ENCODE data around the gene CDH13. TPM values are rescaled to one million over a fixed set of nuclear protein-coding genes. Genes with fewer than 3 reads are reported as not detected.

The CDH13 gene
- polyA plus RNA-seq, 1 donor from 2014 or later, result 3.2 TPM

GRCh38 chr16:83730812-83731211 lies 1104.0 kb downstream of the CDH13 start:
- no peak overlapping the region for H3K4me2 ChIP-seq (ENCODE audit: low read length)
- no peaks in the 10 kb centered on the region for H3K9me3 ChIP-seq (ENCODE audit: low read length)
- no peak for TF ChIP-seq POLR2AphosphoS5 (IDR thresholded peaks at IDR 0.05)
- TF ChIP-seq TAF1 (IDR thresholded peaks at IDR 0.05; ENCODE audit: low read depth), result no peak
- TF ChIP-seq RAD21 (conservative IDR thresholded peaks at IDR 0.05), result no peak
- no peak for TF ChIP-seq MXI1 (conservative IDR thresholded peaks at IDR 0.05; ENCODE audit: poor library complexity, severe bottlenecking)
- no peak for TF ChIP-seq EP300 (conservative IDR thresholded peaks at IDR 0.05; ENCODE audit: poor library complexity, severe bottlenecking)
- no peak overlapping the region for H3K27ac ChIP-seq (ENCODE audit: low read length)
- no peaks in the 10 kb centered on the region for H3K27me3 ChIP-seq (ENCODE audit: insufficient read depth, low read depth, low read length)
- no peak overlapping the region for H3K4me3 ChIP-seq (ENCODE audit: low read length)
- no peaks in the 10 kb centered on the region for H3F3A ChIP-seq (ENCODE audit: insufficient read depth, low read length, poor library complexity, severe bottlenecking)
- H3K36me3 ChIP-seq (ENCODE audit: insufficient read depth, low read length), result no peaks in the 10 kb centered on the region
- H3K79me2 ChIP-seq (replicated peaks; ENCODE audit: insufficient read depth, low read length), result no peaks in the 10 kb centered on the region
- no peaks in the 10 kb centered on the region for H4K20me1 ChIP-seq (ENCODE audit: insufficient read depth)
- H3K9ac ChIP-seq (ENCODE audit: low read length), result no peak overlapping the region
- H3K9me2 ChIP-seq (ENCODE audit: insufficient read depth, low read length), result no peaks in the 10 kb centered on the region
- H2AFZ ChIP-seq (ENCODE audit: low read depth, low read length), result no peak overlapping the region

GRCh38 chr16:83732536-83732935 lies 1105.8 kb downstream of the CDH13 start:
- H3K9me3 ChIP-seq (ENCODE audit: low read length), result no peaks in the 10 kb centered on the region
- H3F3A ChIP-seq (ENCODE audit: insufficient read depth, low read length, poor library complexity, severe bottlenecking), result no peaks in the 10 kb centered on the region
- H3K4me3 ChIP-seq (ENCODE audit: low read length), result no peak overlapping the region
- H3K9me2 ChIP-seq (ENCODE audit: insufficient read depth, low read length), result no peaks in the 10 kb centered on the region
- no peaks in the 10 kb centered on the region for H3K27me3 ChIP-seq (ENCODE audit: insufficient read depth, low read depth, low read length)
- no peak overlapping the region for H3K27ac ChIP-seq (ENCODE audit: low read length)
- no peak overlapping the region for H3K4me2 ChIP-seq (ENCODE audit: low read length)
- no peaks in the 10 kb centered on the region for H3K79me2 ChIP-seq (replicated peaks; ENCODE audit: insufficient read depth, low read length)
- H3K9ac ChIP-seq (ENCODE audit: low read length), result no peak overlapping the region
- TF ChIP-seq TAF1 (IDR thresholded peaks at IDR 0.05; ENCODE audit: low read depth) (no peak), POLR2AphosphoS5 (IDR thresholded peaks at IDR 0.05) (no peak), EZH2 (IDR thresholded peaks at IDR 0.05; ENCODE audit: borderline replicate concordance, insufficient read depth, low read length, poor library complexity, severe bottlenecking) (no peak), SMC3 (conservative IDR thresholded peaks at IDR 0.05; ENCODE audit: poor library complexity) (no peak), CTCF (IDR thresholded peaks at IDR 0.05; ENCODE audit: poor library complexity, severe bottlenecking) (no peak), MXI1 (conservative IDR thresholded peaks at IDR 0.05; ENCODE audit: poor library complexity, severe bottlenecking) (no peak), RAD21 (conservative IDR thresholded peaks at IDR 0.05) (no peak), EP300 (conservative IDR thresholded peaks at IDR 0.05; ENCODE audit: poor library complexity, severe bottlenecking) (no peak), REST (IDR thresholded peaks at IDR 0.05; ENCODE audit: borderline replicate concordance) (no peak)
- no peak overlapping the region for H2AFZ ChIP-seq (ENCODE audit: low read depth, low read length)
- no peaks in the 10 kb centered on the region for H4K20me1 ChIP-seq (ENCODE audit: insufficient read depth)
- no peaks in the 10 kb centered on the region for H3K36me3 ChIP-seq (ENCODE audit: insufficient read depth, low read length)

Data from neural cell (in vitro differentiated cells).